ENCODE measurements around the gene OR4F15. TPM values are rescaled to one million over a fixed set of nuclear protein-coding genes. Genes with fewer than 3 reads are reported as not detected.
"Not testable (repeated sequence)": the region's sequence is repeated elsewhere in the genome, so short reads cannot be mapped to it uniquely, and the experiment has no call there.

The OR4F15 gene
- total and polyA plus RNA-seq, 2 donors (not counting 1 experiment from before 2014, with no cell fraction given): 0.17 TPM; not detected in 1

DNA sequence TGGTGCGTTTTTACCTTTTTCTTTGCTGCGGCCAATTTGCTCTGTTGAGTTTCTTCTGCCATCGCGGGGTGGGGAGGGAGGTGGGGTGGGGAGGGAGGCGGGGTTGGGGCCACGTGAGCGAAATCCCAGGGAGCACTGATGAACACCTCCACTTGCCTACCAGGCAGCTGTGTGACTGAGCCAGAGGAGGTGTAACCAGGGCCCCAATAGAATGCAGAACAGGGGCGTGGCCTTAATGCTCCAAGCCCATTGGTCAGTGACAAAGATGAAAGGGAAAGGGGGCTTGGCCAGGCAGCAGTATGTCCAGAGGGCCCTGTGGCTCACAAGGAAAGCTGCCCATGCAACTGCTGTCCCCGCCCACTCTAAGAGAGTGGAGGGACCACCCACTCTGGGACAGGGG lies 30.1 kb upstream of the OR4F15 start:
- Histone ChIP-seq H3K36me3 (ENCODE audit: control insufficient read depth, insufficient read depth, low read length) (no peaks in the 10 kb centered on the region), H3K27me3 (ENCODE audit: control insufficient read depth, insufficient read depth, low read length) (peaks cover 3% of the 10 kb centered on the region), H3K27ac (ENCODE audit: insufficient read depth, low read length) (no peak overlapping the region), H4K20me1 (ENCODE audit: control insufficient read depth, extremely low read depth, insufficient read depth, low read length) (no peaks in the 10 kb centered on the region), H3K79me2 (ENCODE audit: control insufficient read depth, insufficient read depth, low read length) (no peaks in the 10 kb centered on the region), H3K4me3 (replicated peaks in 1 of 4; ENCODE audit: control extremely low read depth in 1 of 4, insufficient read depth in 1 of 4, low read depth in 3 of 4, low read length in 4 of 4) (no peak overlapping the region), H3K9ac (ENCODE audit: insufficient read depth, low read length) (no peak overlapping the region), H3K4me2 (ENCODE audit: extremely low read depth, insufficient read depth, low read length) (no peak overlapping the region), H3K9me3 (ENCODE audit: control insufficient read depth, insufficient read depth, low read depth, low read length) (no peaks in the 10 kb centered on the region), H3K4me1 (ENCODE audit: control insufficient read depth, extremely low read depth, insufficient read depth, low read length) (no peaks in the 10 kb centered on the region), H2AFZ (ENCODE audit: low read length) (no peak overlapping the region)
- DNase-seq (ENCODE audit: low read depth in 2 of 2): no peak
- TF ChIP-seq, protein P1, sequence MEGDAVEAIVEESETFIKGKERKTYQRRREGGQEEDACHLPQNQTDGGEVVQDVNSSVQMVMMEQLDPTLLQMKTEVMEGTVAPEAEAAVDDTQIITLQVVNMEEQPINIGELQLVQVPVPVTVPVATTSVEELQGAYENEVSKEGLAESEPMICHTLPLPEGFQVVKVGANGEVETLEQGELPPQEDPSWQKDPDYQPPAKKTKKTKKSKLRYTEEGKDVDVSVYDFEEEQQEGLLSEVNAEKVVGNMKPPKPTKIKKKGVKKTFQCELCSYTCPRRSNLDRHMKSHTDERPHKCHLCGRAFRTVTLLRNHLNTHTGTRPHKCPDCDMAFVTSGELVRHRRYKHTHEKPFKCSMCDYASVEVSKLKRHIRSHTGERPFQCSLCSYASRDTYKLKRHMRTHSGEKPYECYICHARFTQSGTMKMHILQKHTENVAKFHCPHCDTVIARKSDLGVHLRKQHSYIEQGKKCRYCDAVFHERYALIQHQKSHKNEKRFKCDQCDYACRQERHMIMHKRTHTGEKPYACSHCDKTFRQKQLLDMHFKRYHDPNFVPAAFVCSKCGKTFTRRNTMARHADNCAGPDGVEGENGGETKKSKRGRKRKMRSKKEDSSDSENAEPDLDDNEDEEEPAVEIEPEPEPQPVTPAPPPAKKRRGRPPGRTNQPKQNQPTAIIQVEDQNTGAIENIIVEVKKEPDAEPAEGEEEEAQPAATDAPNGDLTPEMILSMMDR (conservative IDR thresholded peaks at IDR 0.05 in 1 of 2, IDR thresholded peaks at IDR 0.05 in 1 of 2; ENCODE audit: low read depth in 1 of 2, low read length in 2 of 2): no peak
- no peak for TF ChIP-seq EZH2 (IDR thresholded peaks at IDR 0.05; ENCODE audit: low read length, missing control alignments)

- no peaks in the 10 kb centered on the region for H3K36me3 ChIP-seq (ENCODE audit: control insufficient read depth, insufficient read depth, low read length)
- TF ChIP-seq, protein P1 (conservative IDR thresholded peaks at IDR 0.05 in 1 of 2, IDR thresholded peaks at IDR 0.05 in 1 of 2; ENCODE audit: low read depth in 1 of 2, low read length in 2 of 2): no peak
- no peak for TF ChIP-seq EZH2 (IDR thresholded peaks at IDR 0.05; ENCODE audit: low read length, missing control alignments)
- no peaks in the 10 kb centered on the region for H3K79me2 ChIP-seq (ENCODE audit: control insufficient read depth, insufficient read depth, low read length)
- peaks cover 3% of the 10 kb centered on the region for H3K27me3 ChIP-seq (ENCODE audit: control insufficient read depth, insufficient read depth, low read length)
- no peaks in the 10 kb centered on the region for H4K20me1 ChIP-seq (ENCODE audit: control insufficient read depth, extremely low read depth, insufficient read depth, low read length)
- DNase-seq (ENCODE audit: low read depth in 2 of 2): no peak
- H2AFZ ChIP-seq (ENCODE audit: low read length): no peak overlapping the region
- H3K9ac ChIP-seq (ENCODE audit: insufficient read depth, low read length): no peak overlapping the region
- no peak overlapping the region for H3K4me3 ChIP-seq (replicated peaks in 1 of 4; ENCODE audit: control extremely low read depth in 1 of 4, insufficient read depth in 1 of 4, low read depth in 3 of 4, low read length in 4 of 4)
- no peaks in the 10 kb centered on the region for H3K4me1 ChIP-seq (ENCODE audit: control insufficient read depth, extremely low read depth, insufficient read depth, low read length)
- H3K4me2 ChIP-seq (ENCODE audit: extremely low read depth, insufficient read depth, low read length): no peak overlapping the region
- H3K27ac ChIP-seq (ENCODE audit: insufficient read depth, low read length): no peak overlapping the region
- H3K9me3 ChIP-seq (ENCODE audit: control insufficient read depth, insufficient read depth, low read depth, low read length): no peaks in the 10 kb centered on the region
Observed at GRCh38 chr15:101784644-101785043, 27.4 kb upstream of the OR4F15 start.

- not testable (repeated sequence) for H4K20me1 ChIP-seq (ENCODE audit: control insufficient read depth, extremely low read depth, insufficient read depth, low read length); H3K9ac ChIP-seq (ENCODE audit: insufficient read depth, low read length); H3K4me3 ChIP-seq (replicated peaks in 1 of 4; ENCODE audit: control extremely low read depth in 1 of 4, insufficient read depth in 1 of 4, low read depth in 3 of 4, low read length in 4 of 4); H3K27me3 ChIP-seq (ENCODE audit: control insufficient read depth, insufficient read depth, low read length); H3K9me3 ChIP-seq (ENCODE audit: control insufficient read depth, insufficient read depth, low read depth, low read length); H3K27ac ChIP-seq (ENCODE audit: insufficient read depth, low read length); H3K4me1 ChIP-seq (ENCODE audit: control insufficient read depth, extremely low read depth, insufficient read depth, low read length); H3K36me3 ChIP-seq (ENCODE audit: control insufficient read depth, insufficient read depth, low read length); H2AFZ ChIP-seq (ENCODE audit: low read length); DNase-seq (ENCODE audit: low read depth in 2 of 2); H3K4me2 ChIP-seq (ENCODE audit: extremely low read depth, insufficient read depth, low read length); H3K79me2 ChIP-seq (ENCODE audit: control insufficient read depth, insufficient read depth, low read length)
Observed at GRCh38 chr15:101786422-101786821, 25.6 kb upstream of the OR4F15 start.

DNA sequence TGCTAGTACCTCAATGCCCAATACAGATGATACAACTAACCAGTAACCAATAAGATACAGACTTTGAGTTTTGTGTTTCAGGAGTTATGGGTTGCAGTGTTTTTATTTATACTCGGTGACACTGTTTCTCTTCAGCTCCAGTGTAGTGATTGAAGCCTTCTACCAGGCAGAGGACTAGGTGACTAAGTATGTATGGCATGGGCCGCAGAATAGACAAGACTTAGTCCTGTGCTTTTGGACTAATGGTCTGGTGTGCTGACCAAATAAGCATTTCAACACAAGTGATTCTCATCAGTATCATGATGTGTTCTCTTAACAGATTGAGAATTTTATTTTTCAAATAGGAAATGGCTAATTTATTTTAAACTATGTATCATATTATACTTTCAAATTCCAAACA lies 24.0 kb upstream of the OR4F15 start:
- not testable (repeated sequence) for DNase-seq (ENCODE audit: low read depth in 2 of 2)

GRCh38 chr15:101788503-101789269 lies 23.3 kb upstream of the OR4F15 start:
- not testable (repeated sequence) for H3K9ac ChIP-seq (ENCODE audit: insufficient read depth, low read length); H3K4me3 ChIP-seq (replicated peaks in 1 of 4; ENCODE audit: control extremely low read depth in 1 of 4, insufficient read depth in 1 of 4, low read depth in 3 of 4, low read length in 4 of 4); H3K36me3 ChIP-seq (ENCODE audit: control insufficient read depth, insufficient read depth, low read length); H3K4me2 ChIP-seq (ENCODE audit: extremely low read depth, insufficient read depth, low read length); DNase-seq (ENCODE audit: low read depth in 2 of 2); H3K79me2 ChIP-seq (ENCODE audit: control insufficient read depth, insufficient read depth, low read length); H3K27ac ChIP-seq (ENCODE audit: insufficient read depth, low read length); H3K4me1 ChIP-seq (ENCODE audit: control insufficient read depth, extremely low read depth, insufficient read depth, low read length); H4K20me1 ChIP-seq (ENCODE audit: control insufficient read depth, extremely low read depth, insufficient read depth, low read length); H3K27me3 ChIP-seq (ENCODE audit: control insufficient read depth, insufficient read depth, low read length); H2AFZ ChIP-seq (ENCODE audit: low read length); H3K9me3 ChIP-seq (ENCODE audit: control insufficient read depth, insufficient read depth, low read depth, low read length)

More for the DNA sequence above, 24.0 kb upstream of the OR4F15 start:
- H3K36me3 ChIP-seq (ENCODE audit: control insufficient read depth, insufficient read depth, low read length); H3K4me2 ChIP-seq (ENCODE audit: extremely low read depth, insufficient read depth, low read length); H2AFZ ChIP-seq (ENCODE audit: low read length); H3K27me3 ChIP-seq (ENCODE audit: control insufficient read depth, insufficient read depth, low read length); H3K4me1 ChIP-seq (ENCODE audit: control insufficient read depth, extremely low read depth, insufficient read depth, low read length); H3K9ac ChIP-seq (ENCODE audit: insufficient read depth, low read length); H3K27ac ChIP-seq (ENCODE audit: insufficient read depth, low read length); H3K4me3 ChIP-seq (replicated peaks in 1 of 4; ENCODE audit: control extremely low read depth in 1 of 4, insufficient read depth in 1 of 4, low read depth in 3 of 4, low read length in 4 of 4); H4K20me1 ChIP-seq (ENCODE audit: control insufficient read depth, extremely low read depth, insufficient read depth, low read length); H3K79me2 ChIP-seq (ENCODE audit: control insufficient read depth, insufficient read depth, low read length); H3K9me3 ChIP-seq (ENCODE audit: control insufficient read depth, insufficient read depth, low read depth, low read length): not testable (repeated sequence)

All from fibroblast of lung (primary cell).